ENCODE data around the gene DLX1.

Gene DLX1

GRCh38 chr2:172087780-172088244 is 2.5 kb downstream of the DLX1 start:
- Histone ChIP-seq H3K9me2 (replicated peaks; ENCODE audit: control insufficient read depth, low read length) (no peaks in the 10 kb centered on the region), H3K9me3 (ENCODE audit: control insufficient read depth, insufficient read depth, low read length) (no peaks in the 10 kb centered on the region), H3K79me2 (ENCODE audit: control insufficient read depth, low read length) (no peaks in the 10 kb centered on the region), H4K20me1 (ENCODE audit: control insufficient read depth, insufficient read depth, low read depth, low read length) (no peaks in the 10 kb centered on the region; the same call in 1 of the 2 replicates), H3K27me3 (ENCODE audit: control insufficient read depth, low read length) (peaks cover 89% of the 10 kb centered on the region), H3K27ac (ENCODE audit: low read depth, low read length) (no peak overlapping the region), H3K4me2 (ENCODE audit: low read length) (no peak overlapping the region), H3K4me1 (ENCODE audit: control insufficient read depth, low read length) (peaks cover 33% of the 10 kb centered on the region), H3K4me3 (ENCODE audit: low read length) (no peak overlapping the region), H3K36me3 (ENCODE audit: control insufficient read depth, low read length) (no peaks in the 10 kb centered on the region), H3F3A (ENCODE audit: control insufficient read depth, insufficient read depth) (peaks cover 14% of the 10 kb centered on the region; the same call in 1 of the 2 replicates)
- no peak for TF ChIP-seq EZH2phosphoT487 (IDR thresholded peaks at IDR 0.05; ENCODE audit: borderline replicate concordance, low read length)
- no peak for TF ChIP-seq CTCF (IDR thresholded peaks at IDR 0.05; ENCODE audit: low read depth, low read length, poor library complexity, severe bottlenecking)

GRCh38 chr2:172088245-172089004 is 3.1 kb downstream of the DLX1 start:
- TF ChIP-seq EZH2phosphoT487 (IDR thresholded peaks at IDR 0.05; ENCODE audit: borderline replicate concordance, low read length): no peak
- TF ChIP-seq CTCF (IDR thresholded peaks at IDR 0.05; ENCODE audit: low read depth, low read length, poor library complexity, severe bottlenecking): no peak
- H3K27me3 ChIP-seq (ENCODE audit: control insufficient read depth, low read length): peaks cover 89% of the 10 kb centered on the region
- no peaks in the 10 kb centered on the region; the same call in 1 of the 2 replicates for H4K20me1 ChIP-seq (ENCODE audit: control insufficient read depth, insufficient read depth, low read depth, low read length)
- H3K4me1 ChIP-seq (ENCODE audit: control insufficient read depth, low read length): peaks cover 27% of the 10 kb centered on the region
- H3F3A ChIP-seq (ENCODE audit: control insufficient read depth, insufficient read depth): peaks cover 14% of the 10 kb centered on the region; the same call in 1 of the 2 replicates
- H3K4me2 ChIP-seq (ENCODE audit: low read length): no peak overlapping the region
- no peak overlapping the region for H3K27ac ChIP-seq (ENCODE audit: low read depth, low read length)
- no peak overlapping the region for H3K4me3 ChIP-seq (ENCODE audit: low read length)
- H3K9me2 ChIP-seq (replicated peaks; ENCODE audit: control insufficient read depth, low read length): no peaks in the 10 kb centered on the region
- H3K79me2 ChIP-seq (ENCODE audit: control insufficient read depth, low read length): no peaks in the 10 kb centered on the region
- H3K36me3 ChIP-seq (ENCODE audit: control insufficient read depth, low read length): no peaks in the 10 kb centered on the region
- no peaks in the 10 kb centered on the region for H3K9me3 ChIP-seq (ENCODE audit: control insufficient read depth, insufficient read depth, low read length)

GRCh38 chr2:172089005-172089504 is 3.7 kb downstream of the DLX1 start:
- Histone ChIP-seq H3K4me2 (ENCODE audit: low read length) (no peak overlapping the region), H3K9me3 (ENCODE audit: control insufficient read depth, insufficient read depth, low read length) (no peaks in the 10 kb centered on the region), H3F3A (ENCODE audit: control insufficient read depth, insufficient read depth) (peaks cover 14% of the 10 kb centered on the region; the same call in 1 of the 2 replicates), H3K27me3 (ENCODE audit: control insufficient read depth, low read length) (peaks cover 89% of the 10 kb centered on the region), H3K79me2 (ENCODE audit: control insufficient read depth, low read length) (no peaks in the 10 kb centered on the region), H3K4me3 (ENCODE audit: low read length) (no peak overlapping the region), H3K36me3 (ENCODE audit: control insufficient read depth, low read length) (no peaks in the 10 kb centered on the region), H3K9me2 (replicated peaks; ENCODE audit: control insufficient read depth, low read length) (no peaks in the 10 kb centered on the region), H4K20me1 (ENCODE audit: control insufficient read depth, insufficient read depth, low read depth, low read length) (no peaks in the 10 kb centered on the region; the same call in 1 of the 2 replicates), H3K27ac (ENCODE audit: low read depth, low read length) (no peak overlapping the region), H3K4me1 (ENCODE audit: control insufficient read depth, low read length) (peaks cover 20% of the 10 kb centered on the region)
- TF ChIP-seq EZH2phosphoT487 (IDR thresholded peaks at IDR 0.05; ENCODE audit: borderline replicate concordance, low read length) (no peak), CTCF (IDR thresholded peaks at IDR 0.05; ENCODE audit: low read depth, low read length, poor library complexity, severe bottlenecking) (no peak)

Measured in DOHH2 (cell line).